Measurements from ENCODE around the gene LRRC41. TPM values are rescaled to one million over a fixed set of nuclear protein-coding genes. Genes with fewer than 3 reads are reported as not detected.

The LRRC41 gene
- total and polyA plus RNA-seq, 4 donors = 22.0 to 58.4 (median 27.7) TPM

DNA sequence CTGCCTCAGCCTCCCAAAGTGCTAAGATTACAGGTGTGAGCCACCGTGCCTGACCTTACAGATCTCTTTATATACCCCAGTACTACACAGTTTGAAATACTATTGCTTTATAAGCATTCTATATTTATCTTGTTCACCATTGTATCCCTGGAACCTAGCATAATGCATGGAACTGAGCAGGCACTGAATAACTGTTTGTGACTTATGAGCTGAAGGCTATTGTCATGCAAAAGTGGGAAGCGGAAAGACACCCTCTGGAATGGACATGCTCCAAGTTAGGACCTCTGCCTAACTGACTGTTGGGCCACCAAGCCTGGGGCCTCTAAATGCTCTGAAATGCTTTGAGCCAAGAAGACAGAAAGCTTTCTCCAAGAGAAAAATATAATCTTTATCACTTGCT is 8.1 kb downstream of the LRRC41 start (continued):
- TF ChIP-seq, protein P1, sequence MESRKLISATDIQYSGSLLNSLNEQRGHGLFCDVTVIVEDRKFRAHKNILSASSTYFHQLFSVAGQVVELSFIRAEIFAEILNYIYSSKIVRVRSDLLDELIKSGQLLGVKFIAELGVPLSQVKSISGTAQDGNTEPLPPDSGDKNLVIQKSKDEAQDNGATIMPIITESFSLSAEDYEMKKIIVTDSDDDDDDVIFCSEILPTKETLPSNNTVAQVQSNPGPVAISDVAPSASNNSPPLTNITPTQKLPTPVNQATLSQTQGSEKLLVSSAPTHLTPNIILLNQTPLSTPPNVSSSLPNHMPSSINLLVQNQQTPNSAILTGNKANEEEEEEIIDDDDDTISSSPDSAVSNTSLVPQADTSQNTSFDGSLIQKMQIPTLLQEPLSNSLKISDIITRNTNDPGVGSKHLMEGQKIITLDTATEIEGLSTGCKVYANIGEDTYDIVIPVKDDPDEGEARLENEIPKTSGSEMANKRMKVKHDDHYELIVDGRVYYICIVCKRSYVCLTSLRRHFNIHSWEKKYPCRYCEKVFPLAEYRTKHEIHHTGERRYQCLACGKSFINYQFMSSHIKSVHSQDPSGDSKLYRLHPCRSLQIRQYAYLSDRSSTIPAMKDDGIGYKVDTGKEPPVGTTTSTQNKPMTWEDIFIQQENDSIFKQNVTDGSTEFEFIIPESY (IDR thresholded peaks at IDR 0.05) = no peak
- TF ChIP-seq YY1 (IDR thresholded peaks at IDR 0.05) = no peak
- no peak for TF ChIP-seq FOXA2 (IDR thresholded peaks at IDR 0.05)
- TF ChIP-seq RAD21 (IDR thresholded peaks at IDR 0.05) = no peak
- TF ChIP-seq NR2F2 (IDR thresholded peaks at IDR 0.05) = no peak
- no peak for TF ChIP-seq GABPA (IDR thresholded peaks at IDR 0.05 in 1 of 2, conservative IDR thresholded peaks at IDR 0.05 in 1 of 2)
- no peak for TF ChIP-seq TAF1 (conservative IDR thresholded peaks at IDR 0.05)
- TF ChIP-seq FOXA1 (IDR thresholded peaks at IDR 0.05) = no peak
- TF ChIP-seq ATF3 (IDR thresholded peaks at IDR 0.05) = no peak
- TF ChIP-seq HNF4A (conservative IDR thresholded peaks at IDR 0.05) = no peak
- no peak for TF ChIP-seq SP1 (IDR thresholded peaks at IDR 0.05)
- no peak for TF ChIP-seq EGR1 (IDR thresholded peaks at IDR 0.05; ENCODE audit: low read depth in 2 of 2)

DNA sequence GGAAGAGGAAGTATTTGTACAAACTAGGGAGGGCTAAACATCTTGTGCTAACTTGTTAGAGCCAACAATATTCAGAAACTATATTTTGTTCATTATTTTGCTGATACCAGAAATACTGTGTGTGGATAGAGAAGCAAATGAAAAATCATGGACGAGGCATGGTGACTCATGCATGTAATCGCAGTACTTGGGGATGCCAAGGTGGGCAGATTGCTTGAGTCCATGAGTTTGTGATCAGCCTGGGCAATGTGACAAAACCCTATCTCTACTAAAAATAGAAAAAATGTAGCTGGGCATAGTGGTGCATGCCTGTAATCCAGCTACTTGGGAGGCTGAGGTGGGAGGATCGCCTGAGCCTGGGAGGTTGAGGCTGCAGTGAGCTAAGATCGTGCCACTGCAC is 13.4 kb downstream of the LRRC41 start:
- no peaks in the 10 kb centered on the region for H3K27me3 ChIP-seq (ENCODE audit: control insufficient read depth in 4 of 4, insufficient read depth in 4 of 4, low read length in 3 of 4)
- no peak overlapping the region for H3K9ac ChIP-seq (ENCODE audit: low read depth in 1 of 2, low read length in 2 of 2)
- H3K36me3 ChIP-seq (ENCODE audit: control insufficient read depth in 4 of 4, insufficient read depth in 3 of 4, low read depth in 1 of 4, low read length in 3 of 4) = peaks cover 18 to 35% (median 20%) of the 10 kb centered on the region in 4 donors
- no peaks in the 10 kb centered on the region for H3K4me1 ChIP-seq (ENCODE audit: control insufficient read depth in 4 of 4, insufficient read depth in 4 of 4, low read length in 3 of 4)
- TF ChIP-seq YY1 (IDR thresholded peaks at IDR 0.05) = no peak
- no peak for TF ChIP-seq GABPA (IDR thresholded peaks at IDR 0.05 in 1 of 2, conservative IDR thresholded peaks at IDR 0.05 in 1 of 2)
- no peak for TF ChIP-seq RXRA (IDR thresholded peaks at IDR 0.05)
- no peak for TF ChIP-seq FOXA1 (IDR thresholded peaks at IDR 0.05)
- TF ChIP-seq TAF1 (conservative IDR thresholded peaks at IDR 0.05) = no peak
- TF ChIP-seq RAD21 (IDR thresholded peaks at IDR 0.05) = no peak
- TF ChIP-seq, protein P1 (IDR thresholded peaks at IDR 0.05) = no peak
- no peak overlapping the region for H3K27ac ChIP-seq (ENCODE audit: low read depth in 1 of 2, low read length in 2 of 2)
- H3K4me3 ChIP-seq (ENCODE audit: low read depth in 1 of 3, low read length in 3 of 3) = no peak overlapping the region
- no peaks in the 10 kb centered on the region for H3K9me3 ChIP-seq (ENCODE audit: control insufficient read depth in 4 of 4, low read length in 3 of 4)
- no peak for DNase-seq (ENCODE audit: low spot score)
- WGBS = 88% methylated on average over 4 of the region's 4 CpGs

DNA sequence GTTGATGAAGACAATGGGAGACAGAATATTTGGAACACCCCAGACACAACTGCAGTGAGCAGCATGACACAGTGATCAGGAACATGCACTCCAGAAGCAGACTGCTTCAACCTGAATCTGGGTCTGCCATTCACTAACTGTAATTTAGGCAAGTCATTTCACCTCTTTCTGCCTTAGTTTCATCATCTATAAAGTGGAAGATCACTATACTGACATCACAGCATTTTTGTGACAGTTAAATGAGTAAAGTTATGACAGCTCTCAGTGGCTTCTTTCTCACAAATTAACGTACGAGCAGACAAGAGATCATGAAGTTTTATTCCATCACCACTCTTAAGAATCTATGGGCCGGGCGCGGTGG is 14.3 kb downstream of the LRRC41 start:
- H3K27ac ChIP-seq (ENCODE audit: low read depth in 1 of 2, low read length in 2 of 2) = no peak overlapping the region
- 96% methylated on average over 5 of the region's 5 CpGs for WGBS
- H3K4me1 ChIP-seq (ENCODE audit: control insufficient read depth in 4 of 4, insufficient read depth in 4 of 4, low read length in 3 of 4) = no peaks in the 10 kb centered on the region
- H3K27me3 ChIP-seq (ENCODE audit: control insufficient read depth in 4 of 4, insufficient read depth in 4 of 4, low read length in 3 of 4) = no peaks in the 10 kb centered on the region
- H3K9ac ChIP-seq (ENCODE audit: low read depth in 1 of 2, low read length in 2 of 2) = no peak overlapping the region
- no peak for DNase-seq (ENCODE audit: low spot score)
- H3K4me3 ChIP-seq (ENCODE audit: low read depth in 1 of 3, low read length in 3 of 3) = no peak overlapping the region
- TF ChIP-seq TAF1 (conservative IDR thresholded peaks at IDR 0.05) (no peak), GABPA (IDR thresholded peaks at IDR 0.05 in 1 of 2, conservative IDR thresholded peaks at IDR 0.05 in 1 of 2) (no peak), MAX (IDR thresholded peaks at IDR 0.05) (no peak), ATF3 (IDR thresholded peaks at IDR 0.05) (no peak)
- peaks cover 17 to 39% (median 24%) of the 10 kb centered on the region in 4 donors for H3K36me3 ChIP-seq (ENCODE audit: control insufficient read depth in 4 of 4, insufficient read depth in 3 of 4, low read depth in 1 of 4, low read length in 3 of 4)
- no peaks in the 10 kb centered on the region for H3K9me3 ChIP-seq (ENCODE audit: control insufficient read depth in 4 of 4, low read length in 3 of 4)

Data from liver (tissue), 9 donors.